ENCODE results near the gene CRYGA. TPM values are rescaled to one million over a fixed set of nuclear protein-coding genes. Genes with fewer than 3 reads are reported as not detected.

CRYGA gene
- polyA plus RNA-seq, 1 donor (not counting 4 experiments of a cell fraction or from before 2014, with no cell fraction given): not detected

DNA sequence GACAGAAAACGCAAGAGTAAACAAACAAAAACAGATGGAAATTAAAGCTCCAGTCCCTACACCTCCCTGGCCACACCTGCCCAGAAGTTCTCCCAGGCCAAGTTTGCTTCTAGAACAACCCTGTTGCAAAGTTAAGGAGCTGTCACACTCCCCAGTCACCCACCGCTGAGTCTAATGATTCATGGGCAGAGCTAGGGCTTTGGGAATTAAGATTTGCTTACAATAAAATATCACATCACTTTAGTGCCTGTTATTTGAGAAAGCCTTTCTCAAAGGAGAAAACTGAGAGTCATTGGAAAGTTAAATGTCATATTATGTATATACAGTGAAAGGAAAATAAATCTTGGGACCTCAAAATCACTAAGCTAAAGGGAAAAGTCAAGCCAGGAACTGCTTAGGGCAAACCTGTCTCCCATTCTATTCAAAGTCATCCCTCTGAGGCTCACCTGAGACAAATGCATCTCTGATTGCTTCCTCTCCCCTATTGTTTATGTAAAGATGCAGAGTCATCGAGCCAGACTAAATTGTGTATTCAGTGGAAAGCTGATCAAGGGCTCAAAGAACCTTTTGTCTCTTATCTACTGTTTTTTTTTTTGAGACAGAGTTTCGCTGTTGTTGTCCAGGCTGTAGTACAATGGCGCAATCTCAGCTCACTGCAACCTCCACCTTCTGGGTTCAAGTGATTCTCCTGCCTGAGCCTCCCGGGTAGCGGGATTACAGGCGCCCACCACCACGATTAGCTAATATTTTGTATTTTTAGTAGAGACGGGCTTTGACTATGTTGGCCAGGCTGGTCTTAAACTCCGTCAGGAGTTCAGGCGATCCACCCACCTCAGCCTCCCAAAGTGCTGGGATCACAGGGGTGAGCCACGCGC lies 20.2 kb downstream of the CRYGA start:
- FAIRE-seq (no peak), DNase-seq (ENCODE audit: low read depth, low spot score) (no peak)
- H3K4me2 ChIP-seq (ENCODE audit: control insufficient read depth, extremely low read depth, insufficient read depth, low read depth, low read length): no peak overlapping the region
- dilution Hi-C loops (cut with MboI; ENCODE audit: extremely low pct_ligation_motif_present, low sequenced_read_pairs): no loop called here
- no peaks in the 10 kb centered on the region for H3K79me2 ChIP-seq (ENCODE audit: control insufficient read depth, insufficient read depth, low read length)
- H4K20me1 ChIP-seq (ENCODE audit: control insufficient read depth, extremely low read depth, insufficient read depth, low read length): no peaks in the 10 kb centered on the region
- no peak overlapping the region for H2AFZ ChIP-seq (ENCODE audit: control insufficient read depth, low read length)
- TF ChIP-seq, protein P1, sequence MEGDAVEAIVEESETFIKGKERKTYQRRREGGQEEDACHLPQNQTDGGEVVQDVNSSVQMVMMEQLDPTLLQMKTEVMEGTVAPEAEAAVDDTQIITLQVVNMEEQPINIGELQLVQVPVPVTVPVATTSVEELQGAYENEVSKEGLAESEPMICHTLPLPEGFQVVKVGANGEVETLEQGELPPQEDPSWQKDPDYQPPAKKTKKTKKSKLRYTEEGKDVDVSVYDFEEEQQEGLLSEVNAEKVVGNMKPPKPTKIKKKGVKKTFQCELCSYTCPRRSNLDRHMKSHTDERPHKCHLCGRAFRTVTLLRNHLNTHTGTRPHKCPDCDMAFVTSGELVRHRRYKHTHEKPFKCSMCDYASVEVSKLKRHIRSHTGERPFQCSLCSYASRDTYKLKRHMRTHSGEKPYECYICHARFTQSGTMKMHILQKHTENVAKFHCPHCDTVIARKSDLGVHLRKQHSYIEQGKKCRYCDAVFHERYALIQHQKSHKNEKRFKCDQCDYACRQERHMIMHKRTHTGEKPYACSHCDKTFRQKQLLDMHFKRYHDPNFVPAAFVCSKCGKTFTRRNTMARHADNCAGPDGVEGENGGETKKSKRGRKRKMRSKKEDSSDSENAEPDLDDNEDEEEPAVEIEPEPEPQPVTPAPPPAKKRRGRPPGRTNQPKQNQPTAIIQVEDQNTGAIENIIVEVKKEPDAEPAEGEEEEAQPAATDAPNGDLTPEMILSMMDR (optimal IDR thresholded peaks at IDR 0.05 in 1 of 3, IDR thresholded peaks at IDR 0.05 in 1 of 3, conservative IDR thresholded peaks at IDR 0.05 in 1 of 3; ENCODE audit: extremely low read depth in 1 of 3, insufficient read depth in 2 of 3, low read length in 3 of 3): no peak
- no peak for TF ChIP-seq EZH2 (IDR thresholded peaks at IDR 0.05; ENCODE audit: low read length)
- no peaks in the 10 kb centered on the region for H3K36me3 ChIP-seq (ENCODE audit: control insufficient read depth in 2 of 2, extremely low read depth in 1 of 2, insufficient read depth in 2 of 2, low read length in 2 of 2)
- no peaks in the 10 kb centered on the region for H3K9me1 ChIP-seq (ENCODE audit: control insufficient read depth, extremely low read depth, insufficient read depth, low read length)
- H3K4me3 ChIP-seq (ENCODE audit: control insufficient read depth in 2 of 3, extremely low read depth in 1 of 3, insufficient read depth in 2 of 3, low read depth in 1 of 3, low read length in 3 of 3): no peak overlapping the region
- no peaks in the 10 kb centered on the region for H3K4me1 ChIP-seq (ENCODE audit: control insufficient read depth, extremely low read depth, insufficient read depth, low read length)
- H3K27me3 ChIP-seq (ENCODE audit: control insufficient read depth, extremely low read depth, insufficient read depth, low read length): no peaks in the 10 kb centered on the region
- no peak overlapping the region for H3K27ac ChIP-seq (ENCODE audit: control insufficient read depth, insufficient read depth, low read length)
- no peaks in the 10 kb centered on the region for H3K9me3 ChIP-seq (ENCODE audit: control insufficient read depth, low read depth, low read length)
- H3K9ac ChIP-seq (ENCODE audit: control insufficient read depth, extremely low read depth, insufficient read depth, low read length): no peak overlapping the region

DNA sequence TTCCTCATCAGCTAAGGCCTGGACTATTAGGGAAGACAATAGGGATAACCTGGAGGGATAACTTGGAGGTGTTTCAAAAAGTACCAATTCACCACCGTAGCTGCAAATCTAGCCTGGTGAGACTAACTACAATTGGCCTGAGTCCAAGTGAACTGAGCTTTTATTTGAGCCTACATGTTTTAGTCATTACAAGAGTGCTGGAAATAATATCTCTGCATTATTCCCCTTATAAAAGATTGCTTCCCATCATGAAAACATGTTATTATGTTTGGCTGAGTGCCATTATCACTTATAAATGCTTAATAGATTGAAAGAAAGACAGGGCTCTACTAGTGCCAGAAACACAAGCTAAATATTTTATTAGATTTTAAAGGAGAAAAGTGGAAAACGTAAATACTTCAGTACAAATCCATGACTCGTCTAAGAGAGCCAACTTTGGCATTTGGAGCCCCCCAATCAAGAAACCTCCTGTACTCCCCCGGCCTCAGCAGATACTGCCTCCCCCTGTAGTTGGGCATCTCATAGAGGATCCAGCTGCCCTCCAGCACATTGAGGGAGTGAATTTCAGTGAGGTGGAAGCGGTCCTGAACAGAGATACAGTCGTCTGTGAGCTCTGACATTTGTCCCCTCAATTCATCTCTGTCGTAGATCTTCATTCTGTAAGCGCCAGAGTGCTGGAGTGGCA lies 21.0 kb downstream of the CRYGA start:
- Histone ChIP-seq H3K27me3 (ENCODE audit: control insufficient read depth, extremely low read depth, insufficient read depth, low read length) (no peaks in the 10 kb centered on the region), H3K4me2 (ENCODE audit: control insufficient read depth, extremely low read depth, insufficient read depth, low read depth, low read length) (no peak overlapping the region), H3K79me2 (ENCODE audit: control insufficient read depth, insufficient read depth, low read length) (no peaks in the 10 kb centered on the region), H3K9ac (ENCODE audit: control insufficient read depth, extremely low read depth, insufficient read depth, low read length) (no peak overlapping the region), H3K4me1 (ENCODE audit: control insufficient read depth, extremely low read depth, insufficient read depth, low read length) (no peaks in the 10 kb centered on the region), H3K36me3 (ENCODE audit: control insufficient read depth in 2 of 2, extremely low read depth in 1 of 2, insufficient read depth in 2 of 2, low read length in 2 of 2) (no peaks in the 10 kb centered on the region), H3K9me1 (ENCODE audit: control insufficient read depth, extremely low read depth, insufficient read depth, low read length) (no peaks in the 10 kb centered on the region), H4K20me1 (ENCODE audit: control insufficient read depth, extremely low read depth, insufficient read depth, low read length) (no peaks in the 10 kb centered on the region), H3K4me3 (ENCODE audit: control insufficient read depth in 2 of 3, extremely low read depth in 1 of 3, insufficient read depth in 2 of 3, low read depth in 1 of 3, low read length in 3 of 3) (no peak overlapping the region), H3K27ac (ENCODE audit: control insufficient read depth, insufficient read depth, low read length) (no peak overlapping the region), H2AFZ (ENCODE audit: control insufficient read depth, low read length) (no peak overlapping the region), H3K9me3 (ENCODE audit: control insufficient read depth, low read depth, low read length) (no peaks in the 10 kb centered on the region)
- FAIRE-seq (no peak), DNase-seq (ENCODE audit: low read depth, low spot score) (no peak)
- TF ChIP-seq, protein P1 (optimal IDR thresholded peaks at IDR 0.05 in 1 of 3, IDR thresholded peaks at IDR 0.05 in 1 of 3, conservative IDR thresholded peaks at IDR 0.05 in 1 of 3; ENCODE audit: extremely low read depth in 1 of 3, insufficient read depth in 2 of 3, low read length in 3 of 3): no peak
- dilution Hi-C loops (cut with MboI; ENCODE audit: extremely low pct_ligation_motif_present, low sequenced_read_pairs): no loop called here

Measured in keratinocyte (primary cell).